NCI-H2081 treated with DMSO at 0.1 percent for 48 hours (cell line): ENCODE measurements around the gene ITGAE.
"Not testable (repeated sequence)": the region's sequence is repeated elsewhere in the genome, so short reads cannot be mapped to it uniquely, and the experiment has no call there.

Experiments
- DNase-seq: peaks from one replicate; lab custom pipeline; 2025; lab: John Stamatoyannopoulos, UW

ITGAE gene

DNA sequence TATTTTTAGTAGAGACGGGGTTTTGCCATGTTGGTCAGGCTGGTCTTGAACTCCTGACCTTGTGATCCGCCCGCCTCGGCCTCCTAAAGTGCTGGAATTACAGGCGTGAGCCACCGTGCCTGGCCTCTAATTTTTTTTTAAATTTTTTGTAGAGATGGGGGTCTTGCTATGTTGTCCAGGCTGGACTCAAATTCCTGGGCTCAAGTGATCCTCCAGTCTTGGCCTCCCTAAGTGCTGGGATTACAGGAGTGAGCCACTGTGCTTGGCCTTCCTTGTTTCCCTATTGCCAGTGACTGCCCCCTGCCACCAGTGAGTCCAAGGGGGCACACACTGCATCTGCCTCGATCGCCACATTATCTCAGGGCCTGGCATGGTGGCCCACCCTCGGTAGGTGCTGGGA is 6.8 kb downstream of the ITGAE start:
- not testable (repeated sequence) for DNase-seq

DNA sequence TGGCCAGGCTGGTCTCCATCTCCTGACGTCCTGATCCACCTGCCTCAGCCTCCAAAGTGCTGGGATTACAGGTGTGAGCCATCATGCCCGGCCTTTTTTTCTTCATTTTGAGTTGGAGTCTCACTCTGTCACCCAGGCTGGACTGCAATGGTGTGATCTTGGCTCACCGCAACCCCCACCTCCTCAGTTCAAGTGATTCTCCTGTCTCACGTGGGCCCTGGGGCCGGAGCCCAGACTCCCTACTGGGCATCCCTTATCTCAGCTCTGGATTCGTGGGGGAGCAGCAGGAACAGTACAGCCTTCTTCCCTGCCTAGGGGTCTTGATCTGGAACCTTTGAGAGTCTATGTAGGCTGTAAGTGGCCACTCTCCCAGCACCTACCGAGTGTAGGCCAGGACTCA is 7.7 kb downstream of the ITGAE start:
- not testable (repeated sequence) for DNase-seq

DNA sequence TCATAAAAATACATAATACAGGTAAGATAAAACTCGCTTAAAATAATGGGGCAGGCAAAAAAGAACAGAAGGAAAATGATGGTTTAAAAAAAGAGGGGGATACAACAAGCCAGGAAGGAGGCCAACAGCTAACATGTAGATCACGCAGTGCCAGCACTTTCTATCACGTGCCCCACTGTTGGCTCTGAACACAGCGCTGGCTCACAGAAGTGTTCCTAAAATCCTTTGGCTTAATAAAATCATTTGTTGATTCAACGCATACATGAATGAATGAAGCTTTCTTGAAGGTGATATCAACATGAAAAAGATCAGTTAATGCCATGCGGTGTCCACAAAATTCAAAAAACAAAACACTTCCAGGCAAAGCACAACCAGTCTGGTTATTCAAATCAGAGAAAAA is 8.5 kb downstream of the ITGAE start:
- DNase-seq = no peak

DNA sequence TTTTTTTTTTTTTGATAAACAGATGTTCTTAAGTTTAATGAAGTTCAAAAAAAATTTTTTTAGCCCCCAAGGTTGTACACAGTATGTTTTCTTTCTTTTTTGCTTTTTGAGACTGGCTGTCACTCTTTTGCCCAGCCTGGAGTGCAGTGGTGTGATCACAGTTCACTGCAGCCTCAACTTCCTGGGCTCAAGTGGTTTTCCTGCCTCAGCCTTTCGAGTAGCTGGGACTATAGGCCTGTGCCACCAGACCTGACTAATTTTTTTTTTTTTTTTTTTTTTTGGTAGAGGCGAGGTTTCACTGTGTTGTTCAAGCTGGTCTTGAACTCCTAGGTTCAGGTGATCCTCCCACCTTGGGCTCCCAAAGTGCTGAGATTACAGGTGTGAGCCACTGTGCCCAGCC is 12.8 kb downstream of the ITGAE start:
- DNase-seq = no peak

DNA sequence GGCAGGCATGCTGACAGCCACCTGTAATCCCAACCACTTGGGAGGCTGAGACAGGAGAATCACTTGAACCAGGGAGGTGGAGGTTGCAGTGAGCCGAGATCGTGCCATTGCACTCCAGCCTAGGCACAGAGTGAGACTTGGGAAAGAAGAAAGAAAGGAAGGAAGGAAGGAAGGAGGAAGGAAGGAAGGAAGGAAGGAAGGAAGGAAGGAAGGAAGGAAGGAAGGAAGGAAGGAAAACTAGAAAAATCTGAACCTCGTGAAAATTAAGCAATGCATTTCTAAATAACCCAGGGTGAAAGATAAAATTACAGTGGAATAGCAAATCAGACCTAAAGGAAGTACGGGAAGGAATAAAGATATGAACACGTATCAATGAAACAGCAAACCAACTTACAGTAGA is 15.7 kb downstream of the ITGAE start:
- DNase-seq = not testable (repeated sequence)

DNA sequence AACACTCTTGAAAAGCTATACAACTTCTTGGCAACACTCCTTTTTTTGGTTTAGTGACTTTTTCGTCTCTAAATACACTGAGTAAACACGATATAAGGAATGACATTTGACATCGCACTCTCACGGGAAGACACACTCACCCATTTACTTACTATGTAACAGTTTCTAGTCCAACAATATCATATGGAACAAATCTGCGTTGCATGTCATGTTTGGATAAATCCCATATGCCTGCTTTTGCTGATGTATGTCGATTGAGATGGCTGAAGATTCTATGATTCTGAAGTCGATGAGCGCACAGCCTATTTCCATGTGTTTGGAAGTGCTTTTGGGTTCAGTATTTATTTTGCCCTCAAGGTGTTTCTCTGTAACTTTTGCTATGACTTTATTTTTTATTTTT is 18.2 kb downstream of the ITGAE start:
- DNase-seq = no peak

DNA sequence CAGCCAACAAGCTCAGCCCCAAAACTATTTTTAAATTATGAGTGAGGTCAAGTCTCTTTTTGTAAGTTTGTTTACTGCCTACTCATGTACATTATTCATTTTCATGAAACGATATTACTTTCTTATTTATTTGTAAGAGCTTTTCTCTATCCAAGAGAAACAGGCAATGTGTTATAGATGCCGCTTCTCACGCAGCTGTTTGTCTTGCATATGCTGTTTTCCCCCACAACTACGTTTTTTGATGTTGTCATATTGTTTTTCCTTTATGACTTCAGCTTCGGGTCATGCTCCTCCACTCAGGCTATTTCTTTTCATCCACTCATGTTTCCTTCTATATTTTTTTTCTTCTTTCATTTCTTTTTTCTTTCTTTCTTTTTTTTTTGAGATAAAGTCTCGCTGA is 20.0 kb downstream of the ITGAE start:
- DNase-seq = no peak

DNA sequence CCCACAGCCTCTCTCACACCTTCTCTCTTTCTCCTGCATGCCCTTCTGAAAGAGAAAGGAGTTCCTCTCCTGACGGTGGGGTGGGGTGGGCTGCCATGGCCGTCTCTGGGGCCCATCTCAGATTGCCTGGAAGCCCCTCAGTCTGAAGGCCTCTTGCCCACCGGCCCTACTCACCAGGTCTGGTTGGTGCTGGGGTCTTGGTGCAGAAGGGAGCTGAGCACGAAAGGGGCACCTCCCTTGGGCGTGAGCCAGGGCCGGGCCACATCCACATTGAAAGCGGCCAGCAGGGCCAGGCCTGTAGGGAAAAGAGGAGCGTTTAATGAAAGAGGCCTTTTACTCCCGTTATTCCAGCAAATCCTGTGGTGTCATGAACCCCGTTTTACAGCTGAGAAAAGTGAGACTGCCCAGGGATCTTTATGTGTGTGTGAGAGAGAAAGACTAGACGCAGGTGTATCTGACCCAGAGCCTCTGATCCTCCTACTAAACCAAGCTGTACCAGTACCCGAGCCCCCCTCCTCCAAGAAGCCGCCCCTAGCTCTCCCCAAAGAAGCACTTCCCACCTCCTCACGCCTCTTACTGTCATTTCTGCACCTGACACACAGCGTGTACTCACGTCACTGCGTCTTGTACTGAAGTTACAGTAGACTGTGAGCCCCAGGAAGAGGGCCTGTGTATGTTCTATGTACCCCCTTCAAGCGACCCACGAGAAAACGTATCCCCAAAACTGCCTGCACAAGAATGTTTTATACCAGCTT is 23.4 kb downstream of the ITGAE start:
- DNase-seq = no peak

DNA sequence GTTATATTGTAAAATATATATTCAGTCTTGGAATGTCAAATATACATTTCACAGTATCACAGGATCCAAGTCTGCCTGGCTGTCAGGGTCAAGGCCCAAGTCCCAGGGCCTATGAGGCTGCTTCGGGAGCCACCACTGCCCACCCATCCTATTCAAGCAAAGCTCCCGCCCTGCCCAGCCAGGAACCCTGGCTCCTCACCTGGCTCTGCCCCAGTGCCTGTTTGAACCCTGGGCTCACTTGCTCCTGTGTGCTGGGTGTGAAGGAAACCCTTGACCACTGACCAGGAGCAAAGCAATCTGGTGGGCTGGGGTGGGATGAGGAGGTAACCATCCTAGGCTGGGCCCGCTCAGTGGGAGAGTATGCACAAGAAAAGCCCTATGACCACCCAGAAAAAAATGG is 27.0 kb downstream of the ITGAE start:
- DNase-seq = no peak

DNA sequence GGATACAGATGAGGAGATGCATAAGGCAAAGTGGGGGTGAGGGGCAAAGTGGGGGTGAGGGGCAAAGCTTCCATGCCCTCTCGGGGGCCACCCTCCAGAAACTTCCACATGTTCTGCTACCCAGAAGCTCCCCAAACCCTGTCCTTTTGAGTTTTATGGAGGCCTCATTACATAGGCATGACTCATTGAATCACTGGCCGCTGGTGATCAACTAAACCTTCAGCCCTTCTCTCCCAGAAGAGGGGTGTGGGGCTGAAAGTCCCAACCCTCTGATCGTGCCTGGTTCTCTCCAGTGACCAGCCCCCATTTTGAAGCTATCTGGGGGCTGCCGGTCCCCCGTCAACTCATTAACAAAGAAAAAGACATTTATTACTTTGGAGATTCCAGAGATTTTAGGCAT is 27.5 kb downstream of the ITGAE start:
- no peak for DNase-seq

DNA sequence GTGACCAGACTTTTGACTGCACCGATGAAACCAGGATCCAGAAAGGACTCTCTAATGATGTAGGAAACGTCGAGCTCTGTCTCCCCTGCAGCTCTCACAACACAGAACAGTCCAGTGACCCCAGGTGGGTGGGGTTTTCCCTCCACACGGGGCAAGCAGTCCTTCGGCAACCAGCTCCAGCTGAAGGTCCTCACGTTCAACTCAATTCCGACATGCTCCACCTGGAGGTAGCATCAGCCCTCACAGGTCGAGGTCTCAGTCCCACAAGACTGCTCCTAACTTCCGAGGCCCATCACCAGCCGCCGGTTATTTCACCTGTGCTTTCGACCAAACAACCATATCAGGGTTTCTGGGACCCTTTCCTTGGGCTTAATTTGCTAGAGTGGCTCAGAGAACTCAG is 28.2 kb downstream of the ITGAE start:
- no peak for DNase-seq

DNA sequence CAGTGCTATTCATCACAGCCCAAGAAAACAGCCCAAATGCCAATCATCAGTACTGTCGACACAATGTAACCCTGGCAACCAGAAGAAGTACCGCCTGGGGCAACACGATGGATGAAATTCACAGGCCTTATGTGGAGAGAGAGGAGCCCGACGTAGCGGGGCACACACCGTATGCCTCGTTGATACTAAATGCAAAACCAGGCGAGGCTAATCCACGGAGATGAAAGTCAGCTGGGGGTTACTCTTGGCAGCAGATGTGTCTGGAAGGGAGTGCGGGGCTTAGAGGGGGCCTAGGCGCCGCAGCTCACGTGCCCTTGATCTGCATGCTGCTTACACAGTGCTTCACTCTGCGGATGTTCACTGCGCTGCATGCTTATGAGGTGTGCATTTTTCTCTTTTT is 29.8 kb downstream of the ITGAE start:
- no peak for DNase-seq

DNA sequence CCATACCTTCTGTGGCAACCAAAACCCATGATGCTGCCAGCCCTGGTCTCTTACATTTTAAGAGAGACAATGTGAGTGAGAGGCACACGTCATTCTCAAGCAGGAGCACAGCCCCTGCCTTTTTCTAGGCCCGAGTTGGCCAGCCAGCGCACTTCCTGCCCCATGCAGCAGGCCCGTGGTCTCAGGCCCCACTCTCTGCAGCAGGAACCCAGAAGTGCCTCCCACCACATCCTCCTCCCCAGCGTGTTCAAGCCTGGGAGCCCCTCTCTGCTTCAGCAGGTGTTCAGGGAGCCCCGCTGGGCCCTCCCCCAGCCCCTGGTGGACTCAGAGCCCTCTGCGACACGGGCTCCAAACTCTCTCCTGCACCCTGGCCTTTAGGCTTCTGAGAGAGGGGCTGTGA is 30.5 kb downstream of the ITGAE start:
- DNase-seq = no peak

DNA sequence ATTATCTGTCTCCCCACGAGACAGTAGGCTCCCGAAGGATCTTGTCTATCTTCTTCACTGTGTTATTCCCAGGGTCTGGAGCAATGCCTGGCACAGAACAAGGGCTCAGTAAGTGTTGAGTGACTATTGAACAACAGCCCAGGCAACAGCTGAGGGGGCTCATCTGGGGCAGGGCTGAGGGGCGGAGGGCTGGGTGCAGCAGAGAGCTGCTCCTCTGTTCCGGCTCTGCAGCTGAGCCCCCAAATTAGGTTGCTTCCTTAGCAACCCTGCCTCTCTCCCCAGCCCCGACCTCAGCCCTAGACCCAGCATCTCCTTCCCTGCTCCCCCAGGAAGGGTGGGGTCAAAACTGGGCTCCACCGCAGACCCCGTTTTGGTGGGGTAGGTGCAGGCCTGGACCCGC is 32.2 kb downstream of the ITGAE start:
- DNase-seq = no peak

DNA sequence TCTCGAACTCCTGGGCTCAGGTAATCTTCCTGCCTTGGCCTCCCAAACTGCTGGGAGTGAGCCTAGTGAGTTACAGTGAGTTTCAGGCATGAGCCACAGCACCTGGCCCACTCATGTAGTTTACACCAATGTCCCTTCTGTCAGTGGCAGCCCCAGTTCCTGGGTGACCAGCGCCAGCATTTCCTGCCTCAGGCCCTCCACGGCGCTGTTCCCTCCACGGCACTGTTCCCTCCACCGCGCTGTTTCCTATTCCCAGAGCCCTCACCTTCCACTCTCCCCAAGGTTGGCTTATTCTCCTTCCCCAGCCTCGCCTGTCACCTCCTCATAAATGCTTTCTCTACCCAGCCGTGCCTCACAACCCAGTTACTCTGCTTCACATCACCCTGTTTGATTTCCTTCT is 32.6 kb downstream of the ITGAE start:
- no peak for DNase-seq

DNA sequence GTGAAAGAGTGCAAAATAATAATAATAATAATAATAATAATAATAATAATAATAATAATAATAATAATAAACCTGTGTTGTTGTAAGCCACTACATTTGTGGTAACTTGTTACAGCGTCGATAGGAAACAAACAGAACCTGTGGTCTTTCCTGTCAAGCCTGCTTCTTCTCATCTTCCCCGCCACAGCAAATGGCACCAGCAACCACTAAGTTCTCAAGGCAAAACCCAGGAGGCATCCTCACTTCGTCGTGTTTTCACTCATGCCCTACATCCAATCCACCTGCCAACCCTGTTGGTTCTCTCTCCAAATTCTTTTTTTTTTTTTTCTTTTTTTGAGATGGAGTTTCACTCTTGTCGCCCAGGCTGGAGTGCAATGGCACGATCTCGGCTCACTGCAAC is 34.2 kb downstream of the ITGAE start:
- DNase-seq = no peak

DNA sequence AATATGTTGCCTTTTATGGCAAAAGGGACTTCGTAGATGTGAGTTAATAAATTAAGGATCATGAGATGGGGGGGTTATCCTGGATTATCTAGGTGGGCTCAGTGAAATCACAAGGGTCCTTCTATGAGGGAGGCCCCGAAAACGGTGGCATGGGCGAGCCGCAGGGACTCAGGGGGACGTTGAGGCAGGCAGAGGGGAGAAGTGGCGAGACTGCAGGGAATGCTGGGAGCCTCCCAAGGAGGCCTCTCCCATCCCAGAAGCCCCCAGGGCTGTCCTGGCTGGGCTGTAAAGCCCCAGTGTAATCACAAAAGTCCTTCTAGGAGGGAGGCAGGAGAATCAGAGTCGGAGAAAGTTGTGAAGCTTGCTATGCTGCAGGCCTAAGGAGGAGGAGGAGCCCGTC is 35.0 kb downstream of the ITGAE start:
- DNase-seq = no peak

DNA sequence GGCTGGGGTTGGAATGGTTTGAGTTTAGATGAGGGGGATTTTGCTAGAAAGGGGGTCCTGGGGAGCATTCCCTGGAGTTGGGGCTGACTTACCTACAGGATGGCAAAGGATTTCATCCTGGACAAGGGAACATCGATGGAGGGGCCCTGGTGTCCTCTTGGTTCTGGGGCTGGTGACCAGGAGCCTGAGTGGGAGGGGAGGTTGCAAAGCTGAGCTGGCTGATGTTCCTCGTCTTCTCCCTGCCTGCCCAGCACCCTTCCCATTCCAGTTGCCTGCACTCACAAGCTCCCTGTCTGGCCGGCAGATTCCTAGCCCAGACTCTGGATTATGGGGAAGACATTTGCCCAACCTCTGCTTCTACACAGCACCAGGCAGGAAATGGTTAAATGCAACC is 37.2 kb downstream of the ITGAE start:
- DNase-seq = no peak

DNA sequence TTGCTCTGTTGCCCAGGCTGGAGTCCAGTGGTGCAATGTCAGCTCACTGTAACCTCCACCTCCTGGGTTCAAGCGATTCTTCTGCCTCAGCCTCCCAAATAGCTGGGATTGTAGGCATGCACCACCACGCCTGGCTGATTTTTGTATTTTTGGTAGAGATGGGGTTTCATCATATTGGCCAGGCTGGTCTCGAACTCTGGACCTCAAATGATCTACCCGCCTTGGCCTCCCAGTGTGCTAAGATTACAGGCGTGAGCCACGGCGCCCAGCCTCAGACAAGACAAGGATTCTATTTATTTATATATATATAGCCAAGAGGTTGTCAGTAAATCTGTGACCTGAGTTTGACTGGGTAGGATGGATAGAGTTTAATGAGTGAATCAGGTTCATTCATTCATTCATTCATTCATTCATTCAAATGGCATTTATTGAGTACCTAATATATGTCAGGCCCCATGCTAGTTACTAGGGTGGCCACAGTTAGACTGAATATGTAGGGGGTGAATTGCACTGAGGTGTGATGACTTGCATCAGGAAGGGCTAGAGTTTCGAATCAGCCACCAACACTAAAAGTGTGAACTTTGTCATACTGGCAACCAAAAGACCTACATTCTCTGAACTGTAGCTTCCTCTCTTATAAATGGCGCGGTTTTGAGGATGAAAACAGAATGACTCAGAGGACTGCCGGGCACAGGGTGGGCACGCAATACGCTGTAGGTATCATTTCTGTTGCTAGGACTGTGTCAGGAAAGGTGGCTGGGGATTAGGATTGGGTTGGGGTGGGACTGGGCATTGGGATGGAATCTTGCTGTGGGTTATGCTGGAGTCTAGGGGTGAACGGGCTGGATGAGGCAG is 37.8 kb downstream of the ITGAE start:
- no peak for DNase-seq

DNA sequence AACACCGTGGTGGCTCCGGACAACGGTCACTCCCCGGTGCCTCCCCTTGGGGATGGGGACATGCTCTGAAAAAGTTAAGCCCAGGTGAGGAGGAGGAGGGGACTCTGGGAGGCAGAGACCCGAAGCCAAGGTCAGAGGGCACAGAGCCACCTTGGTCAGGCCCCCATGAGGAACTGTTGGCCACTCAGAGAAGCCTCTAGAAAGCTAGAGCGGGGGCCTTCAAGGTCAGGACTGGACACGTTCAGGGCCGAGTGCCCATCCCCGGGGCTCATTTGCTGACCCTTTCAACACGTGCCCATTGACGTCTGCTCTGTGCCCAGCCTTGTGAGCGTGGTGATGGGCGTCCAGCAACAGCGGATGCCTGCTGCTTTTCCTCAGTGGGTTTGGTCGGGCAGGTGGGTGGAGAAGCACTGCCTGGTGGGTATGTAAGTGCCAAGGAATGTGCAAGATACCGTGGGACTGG is 39.0 kb downstream of the ITGAE start:
- no peak for DNase-seq

DNA sequence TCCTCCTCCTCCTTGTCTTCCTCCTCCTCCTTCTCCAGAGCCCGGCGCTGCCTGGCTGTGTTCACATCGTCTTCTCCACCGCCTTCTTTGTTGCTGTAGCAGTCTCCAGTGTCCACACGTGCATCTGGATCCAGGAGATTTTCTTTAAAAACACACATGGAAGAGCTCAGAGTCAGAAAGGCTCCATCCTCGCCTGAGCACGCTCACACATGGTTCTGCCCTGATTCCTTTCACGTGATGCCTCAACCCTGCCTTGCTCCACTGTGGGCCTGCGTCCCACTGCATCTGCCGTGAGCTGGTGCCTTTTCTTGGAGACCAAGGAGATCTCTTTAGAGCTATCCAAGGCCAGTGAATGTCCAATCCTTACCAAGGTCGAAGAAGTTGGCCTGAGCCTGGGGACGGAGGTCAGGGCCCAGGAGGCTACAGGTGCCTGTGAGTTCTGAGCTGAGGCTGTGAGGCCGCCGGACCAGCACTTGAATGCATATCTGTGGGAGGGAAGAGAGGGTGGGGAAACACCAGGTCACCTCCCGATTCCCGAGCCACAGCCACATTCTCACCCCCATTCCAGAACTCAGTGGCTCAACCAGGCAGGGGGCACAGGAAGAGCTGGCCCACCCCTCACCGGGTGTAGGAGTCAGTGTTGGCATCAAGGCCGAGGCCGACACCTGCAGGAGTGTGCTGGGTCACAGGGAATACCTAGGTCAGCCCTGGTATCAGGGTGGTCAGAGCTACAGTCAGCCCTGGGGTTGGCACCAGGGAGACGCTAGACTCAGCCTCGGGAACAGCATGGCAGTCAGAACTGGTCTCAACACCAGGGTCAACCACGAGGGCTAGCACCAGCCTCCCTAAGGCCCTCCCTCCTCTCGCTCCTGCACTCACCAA is 39.7 kb downstream of the ITGAE start:
- DNase-seq = no peak

DNA sequence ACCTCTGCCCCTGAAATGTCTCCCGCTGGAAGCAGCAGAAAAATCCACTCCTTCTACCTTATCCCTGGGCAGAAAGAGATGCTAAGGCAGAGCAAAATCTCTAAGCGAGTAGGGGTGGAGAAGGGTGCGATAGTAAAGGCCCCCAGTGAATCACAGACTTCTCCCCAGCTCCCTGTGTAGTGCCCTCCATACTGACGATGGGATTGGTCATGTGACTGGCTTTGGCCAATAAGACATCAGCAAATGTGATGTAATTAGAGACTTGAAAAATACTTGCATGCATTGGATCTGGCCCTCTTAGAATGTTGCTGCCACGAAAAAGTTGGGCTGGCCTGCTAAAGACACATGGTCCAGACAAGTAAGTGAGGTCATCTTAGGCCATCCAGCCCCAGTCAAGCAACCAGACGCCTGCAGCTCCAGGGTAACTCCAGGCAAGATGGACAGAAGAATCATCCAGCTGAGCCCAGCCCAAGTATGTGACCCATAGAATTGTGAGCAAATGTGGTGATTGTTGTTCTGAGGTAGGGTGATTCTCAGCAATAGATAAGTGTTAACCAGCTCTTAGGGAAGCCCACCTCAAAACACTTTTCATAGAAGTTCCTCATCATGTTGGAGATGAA is 41.3 kb downstream of the ITGAE start:
- no peak for DNase-seq
